ENCODE measurements around the gene GAREM1.

- TF ChIP-seq, protein P1, sequence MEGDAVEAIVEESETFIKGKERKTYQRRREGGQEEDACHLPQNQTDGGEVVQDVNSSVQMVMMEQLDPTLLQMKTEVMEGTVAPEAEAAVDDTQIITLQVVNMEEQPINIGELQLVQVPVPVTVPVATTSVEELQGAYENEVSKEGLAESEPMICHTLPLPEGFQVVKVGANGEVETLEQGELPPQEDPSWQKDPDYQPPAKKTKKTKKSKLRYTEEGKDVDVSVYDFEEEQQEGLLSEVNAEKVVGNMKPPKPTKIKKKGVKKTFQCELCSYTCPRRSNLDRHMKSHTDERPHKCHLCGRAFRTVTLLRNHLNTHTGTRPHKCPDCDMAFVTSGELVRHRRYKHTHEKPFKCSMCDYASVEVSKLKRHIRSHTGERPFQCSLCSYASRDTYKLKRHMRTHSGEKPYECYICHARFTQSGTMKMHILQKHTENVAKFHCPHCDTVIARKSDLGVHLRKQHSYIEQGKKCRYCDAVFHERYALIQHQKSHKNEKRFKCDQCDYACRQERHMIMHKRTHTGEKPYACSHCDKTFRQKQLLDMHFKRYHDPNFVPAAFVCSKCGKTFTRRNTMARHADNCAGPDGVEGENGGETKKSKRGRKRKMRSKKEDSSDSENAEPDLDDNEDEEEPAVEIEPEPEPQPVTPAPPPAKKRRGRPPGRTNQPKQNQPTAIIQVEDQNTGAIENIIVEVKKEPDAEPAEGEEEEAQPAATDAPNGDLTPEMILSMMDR (IDR thresholded peaks at IDR 0.05) = no peak
- no peak for TF ChIP-seq POLR2A (IDR thresholded peaks at IDR 0.05)
- TF ChIP-seq EP300 (IDR thresholded peaks at IDR 0.05) = no peak
These were observed 112.6 kb downstream of the GAREM1 start for GRCh38 chr18:32358075-32358474.
